Hepatocyte (in vitro differentiated cells): ENCODE results near the gene PICK1.

Experiments
- EZH2 ChIP-seq: fragments of 200-600 bp; sonication (generic); IDR thresholded peaks from 2 replicates; pipeline ENCODE4 v1.6.1; 2016; ENCODE audit warnings: antibody characterized with exemption, mild to moderate bottlenecking, borderline replicate concordance
- EZH2phosphoT487 ChIP-seq: fragments of 200-600 bp; sonication (generic); IDR thresholded peaks from one replicate; pipeline ENCODE4 v1.6.1; 2018; ENCODE audit warnings: antibody characterized with exemption, mild to moderate bottlenecking, low read depth, moderate library complexity; ENCODE audit not compliant: unreplicated experiment, severe bottlenecking
- TF ChIP-seq, protein P1 (sequence below): fragments of 200-600 bp; sonication (generic); IDR thresholded peaks from 2 replicates; pipeline ENCODE4 v1.5.1; 2016; ENCODE audit warnings: antibody characterized with exemption, mild to moderate bottlenecking; ENCODE audit not compliant: poor library complexity

DNA sequence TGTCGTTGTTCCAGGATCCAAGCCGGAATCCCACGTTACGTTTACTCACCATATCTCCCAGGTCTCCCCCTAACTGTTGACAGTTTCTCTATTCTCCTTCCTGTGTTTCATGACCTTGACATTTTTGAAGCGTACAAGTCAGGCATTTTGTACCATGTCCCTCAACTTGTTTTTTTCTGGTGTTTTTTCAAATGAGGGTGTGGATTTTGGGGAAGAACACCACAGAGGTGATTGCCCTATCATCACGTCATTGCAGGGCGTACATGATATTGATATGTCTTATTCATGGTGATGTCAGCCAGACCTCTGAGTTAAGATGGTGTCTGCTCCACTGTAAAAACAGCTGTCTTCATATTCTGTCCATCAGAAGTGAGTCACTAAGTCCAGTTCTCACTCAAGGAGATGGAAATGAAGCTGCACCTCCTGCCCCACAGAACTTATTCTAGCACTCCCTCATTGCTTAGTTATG is 44.6 kb upstream of the PICK1 start:
- TF ChIP-seq, protein P1, sequence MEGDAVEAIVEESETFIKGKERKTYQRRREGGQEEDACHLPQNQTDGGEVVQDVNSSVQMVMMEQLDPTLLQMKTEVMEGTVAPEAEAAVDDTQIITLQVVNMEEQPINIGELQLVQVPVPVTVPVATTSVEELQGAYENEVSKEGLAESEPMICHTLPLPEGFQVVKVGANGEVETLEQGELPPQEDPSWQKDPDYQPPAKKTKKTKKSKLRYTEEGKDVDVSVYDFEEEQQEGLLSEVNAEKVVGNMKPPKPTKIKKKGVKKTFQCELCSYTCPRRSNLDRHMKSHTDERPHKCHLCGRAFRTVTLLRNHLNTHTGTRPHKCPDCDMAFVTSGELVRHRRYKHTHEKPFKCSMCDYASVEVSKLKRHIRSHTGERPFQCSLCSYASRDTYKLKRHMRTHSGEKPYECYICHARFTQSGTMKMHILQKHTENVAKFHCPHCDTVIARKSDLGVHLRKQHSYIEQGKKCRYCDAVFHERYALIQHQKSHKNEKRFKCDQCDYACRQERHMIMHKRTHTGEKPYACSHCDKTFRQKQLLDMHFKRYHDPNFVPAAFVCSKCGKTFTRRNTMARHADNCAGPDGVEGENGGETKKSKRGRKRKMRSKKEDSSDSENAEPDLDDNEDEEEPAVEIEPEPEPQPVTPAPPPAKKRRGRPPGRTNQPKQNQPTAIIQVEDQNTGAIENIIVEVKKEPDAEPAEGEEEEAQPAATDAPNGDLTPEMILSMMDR: no peak
- TF ChIP-seq EZH2phosphoT487 (no peak), EZH2 (no peak)
